Measurements from ENCODE around the gene C17orf75. TPM values are rescaled to one million over a fixed set of nuclear protein-coding genes. Genes with fewer than 3 reads are reported as not detected.

The C17orf75 gene
- total RNA-seq (2014; rRNA removed; shearing (Covaris generic)) = 26.8 and 35.9 TPM in 2 replicates
- 43.3 and 50.1 TPM in 2 replicates for polyA plus RNA-seq (2016; fragmentation: Nextera tagmentation; extraction: Ambion mirVana)
- long read RNA-seq, transcript C17orf75-202 (10 exons, 1,642 nt) = major isoform, 46 of 60 reads
- long read RNA-seq, partial matches to known transcripts = 4 of 60 reads
- long read RNA-seq, other reads (novel, unspliced or antisense) = 9 of 60 reads

- H3K9me3 Mint-ChIP-seq = no peaks in the 10 kb centered on the region
- Histone ChIP-seq H3F3A (replicated peaks; ENCODE audit: low read depth) (peaks cover 20% of the 10 kb centered on the region), H3K4me2 (peak within 1 kb of the TSS; percentile 86), H3K36me3 (ENCODE audit: insufficient read depth) (peaks cover 3% of the 10 kb centered on the region), H4K20me1 (replicated peaks; ENCODE audit: insufficient read depth) (no peaks in the 10 kb centered on the region; the same call in 1 of the 2 replicates), H2AFZ (peak within 1 kb of the TSS; percentile 94), H3K4me3 (peak within 1 kb of the TSS; percentile 91), H3K79me2 (replicated peaks; ENCODE audit: insufficient read depth) (peaks cover 10% of the 10 kb centered on the region; the same call in 1 of the 2 replicates), H3K27ac (ENCODE audit: low read depth) (peak within 1 kb of the TSS; percentile 86; the same call in 1 of the 2 replicates), H3K27me3 (ENCODE audit: insufficient read depth) (no peaks in the 10 kb centered on the region), H3K9me2 (ENCODE audit: insufficient read depth) (no peaks in the 10 kb centered on the region), H3K4me1 (ENCODE audit: insufficient read depth) (peaks cover 6% of the 10 kb centered on the region)
- H3K27me3 Mint-ChIP-seq (ENCODE audit: insufficient read depth, low read depth, poor library complexity) = peaks cover 7% of the 10 kb centered on the region
- ATAC-seq (peak; percentile 97), DNase-seq (ENCODE audit: low spot score) (peak; percentile 87)
- H3K27ac Mint-ChIP-seq = peak within 1 kb of the TSS; percentile 84
- peaks cover 22% of the 10 kb centered on the region for H3K36me3 Mint-ChIP-seq (ENCODE audit: low read depth)
- H3K4me1 Mint-ChIP-seq = peaks cover 8% of the 10 kb centered on the region
- peak within 1 kb of the TSS; percentile 95 for H3K4me3 Mint-ChIP-seq
- TF ChIP-seq CREB1 (CRISPR knock-in tag; IDR thresholded peaks at IDR 0.05; ENCODE audit: low read depth) (peak; percentile 72), EZH2 (IDR thresholded peaks at IDR 0.05; ENCODE audit: low read depth, unreplicated experiment) (no peak), ZNF462 (CRISPR knock-in tag; IDR thresholded peaks at IDR 0.05) (peak; percentile 30; the same call in 1 of the 2 replicates), REST (IDR thresholded peaks at IDR 0.05; ENCODE audit: unreplicated experiment) (peak; percentile 28), ETS1 (IDR thresholded peaks at IDR 0.05) (peak; percentile 69; the same call in 1 of the 2 replicates), NANOG (IDR thresholded peaks at IDR 0.05; ENCODE audit: borderline replicate concordance) (no peak), POLR2AphosphoS5 (IDR thresholded peaks at IDR 0.05; ENCODE audit: low read depth) (peak; percentile 73)
These were observed at the start of gene C17orf75 for GRCh38 chr17:32341857-32342602. TSS of gene C17orf75 (minus strand) at chr17:32342173. CDS start at chr17:32342139, 34 bp downstream.
